ENCODE results near the gene HTATIP2.

The HTATIP2 gene

DNA sequence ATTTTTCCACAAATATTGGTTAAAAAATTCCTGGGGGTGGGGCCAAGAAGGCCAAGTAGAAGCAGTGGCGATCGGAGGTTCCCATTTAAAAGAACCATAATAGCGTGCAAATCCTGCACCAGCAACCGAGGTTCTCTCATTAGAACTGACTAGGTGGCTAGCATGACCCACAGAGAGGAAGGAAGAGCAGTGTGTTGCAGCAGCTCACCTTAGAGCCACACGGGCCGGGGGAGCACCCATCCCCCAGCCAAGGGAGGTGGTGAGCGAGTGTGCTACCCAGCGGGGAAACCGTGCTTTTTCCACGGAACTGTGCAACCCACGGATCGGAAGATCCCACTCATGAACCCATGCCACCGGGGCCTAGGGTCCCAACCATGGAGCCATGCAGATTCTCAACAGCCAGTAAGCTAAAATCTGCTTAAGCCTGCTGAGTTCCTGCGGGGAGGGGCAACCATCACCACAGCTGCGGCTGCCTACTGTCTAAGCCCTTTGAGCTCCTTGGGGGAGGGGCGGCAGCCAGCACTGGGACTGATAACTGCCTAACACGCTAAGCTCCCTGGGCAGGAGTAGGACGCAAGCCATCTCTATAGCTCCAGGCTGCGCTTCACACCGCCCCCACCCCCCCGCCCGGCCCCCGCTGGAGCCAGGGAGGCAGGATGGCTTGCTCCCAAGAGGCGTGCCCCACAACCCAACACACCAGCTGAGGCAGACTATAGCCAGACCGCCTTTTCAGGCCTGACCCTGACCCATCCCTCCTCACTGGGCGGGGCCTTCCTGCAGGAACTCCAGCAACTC, 21.0 kb upstream of the HTATIP2 start:
- DNase-seq (ENCODE audit: extremely low spot score), result no peak
- CTCF ChIA-PET, result interaction anchor here (1.1 to 8.7 kb wide), 2 partner anchors 12 to 214 kb away, joined by 4 to 55 read pairs; no protein-coding TSS in a partner anchor
- TF ChIP-seq, protein P1, sequence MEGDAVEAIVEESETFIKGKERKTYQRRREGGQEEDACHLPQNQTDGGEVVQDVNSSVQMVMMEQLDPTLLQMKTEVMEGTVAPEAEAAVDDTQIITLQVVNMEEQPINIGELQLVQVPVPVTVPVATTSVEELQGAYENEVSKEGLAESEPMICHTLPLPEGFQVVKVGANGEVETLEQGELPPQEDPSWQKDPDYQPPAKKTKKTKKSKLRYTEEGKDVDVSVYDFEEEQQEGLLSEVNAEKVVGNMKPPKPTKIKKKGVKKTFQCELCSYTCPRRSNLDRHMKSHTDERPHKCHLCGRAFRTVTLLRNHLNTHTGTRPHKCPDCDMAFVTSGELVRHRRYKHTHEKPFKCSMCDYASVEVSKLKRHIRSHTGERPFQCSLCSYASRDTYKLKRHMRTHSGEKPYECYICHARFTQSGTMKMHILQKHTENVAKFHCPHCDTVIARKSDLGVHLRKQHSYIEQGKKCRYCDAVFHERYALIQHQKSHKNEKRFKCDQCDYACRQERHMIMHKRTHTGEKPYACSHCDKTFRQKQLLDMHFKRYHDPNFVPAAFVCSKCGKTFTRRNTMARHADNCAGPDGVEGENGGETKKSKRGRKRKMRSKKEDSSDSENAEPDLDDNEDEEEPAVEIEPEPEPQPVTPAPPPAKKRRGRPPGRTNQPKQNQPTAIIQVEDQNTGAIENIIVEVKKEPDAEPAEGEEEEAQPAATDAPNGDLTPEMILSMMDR (IDR thresholded peaks at IDR 0.05; ENCODE audit: control extremely low read depth, extremely low read depth, low read depth, missing control alignments), result no peak
- POLR2A ChIA-PET, result no interaction called here

DNA sequence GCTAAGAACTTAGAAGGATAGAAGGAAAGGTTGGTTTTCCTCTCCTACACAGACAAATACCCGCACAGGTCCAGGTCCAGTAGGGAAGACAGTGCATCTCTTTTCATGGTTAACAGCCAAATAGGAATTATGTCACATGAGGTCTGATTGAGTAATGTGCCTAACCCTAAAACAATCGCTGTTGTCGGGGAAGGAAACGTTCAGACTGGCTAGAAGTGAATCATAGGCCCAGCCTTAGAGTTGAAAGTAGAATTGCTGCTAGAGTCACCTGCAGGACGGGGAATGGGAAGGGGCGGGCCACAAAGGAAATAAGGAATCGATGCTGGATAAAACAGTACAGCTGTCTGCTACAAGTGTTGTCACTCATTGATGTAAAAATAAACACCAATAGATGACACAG, 12.4 kb upstream of the HTATIP2 start:
- TF ChIP-seq, protein P1 (IDR thresholded peaks at IDR 0.05; ENCODE audit: control extremely low read depth, extremely low read depth, low read depth, missing control alignments), result no peak

DNA sequence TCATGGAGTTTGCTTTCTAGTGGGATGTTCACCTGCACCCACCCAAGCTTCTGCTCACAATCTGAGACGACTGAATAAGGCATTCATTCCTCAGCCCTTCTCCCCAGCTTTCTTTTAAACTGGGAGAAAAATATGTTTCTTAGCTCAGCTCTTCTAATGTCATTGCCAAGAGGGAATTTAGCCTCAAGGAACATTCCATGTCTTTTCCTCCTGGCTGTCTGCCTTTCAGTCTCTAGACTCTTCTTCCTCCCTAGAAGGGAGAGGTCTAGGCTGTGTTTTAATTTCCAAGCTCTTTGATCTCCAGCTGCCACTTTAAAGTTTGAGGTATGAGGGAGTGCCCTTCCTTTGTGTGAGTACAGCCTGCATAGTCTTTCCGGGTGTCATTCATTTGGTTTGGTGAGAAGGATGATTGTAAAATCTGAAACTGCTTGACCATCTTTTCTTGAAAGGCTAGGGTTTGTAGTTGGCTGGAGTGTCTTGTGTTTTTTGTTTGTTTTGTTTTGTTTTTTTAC, 11.7 kb upstream of the HTATIP2 start:
- ChIA-PET CTCF (interaction anchor here (1.3 to 9.1 kb wide), 7 partner anchors 9 to 234 kb away, joined by 3 to 145 read pairs (median 27); partner anchors contain the start of gene HTATIP2), POLR2A (no interaction called here)
- no peak for DNase-seq (ENCODE audit: extremely low spot score)
- TF ChIP-seq, protein P1 (IDR thresholded peaks at IDR 0.05; ENCODE audit: control extremely low read depth, extremely low read depth, low read depth, missing control alignments), result no peak

More for the DNA sequence above, 12.4 kb upstream of the HTATIP2 start:
- ChIA-PET POLR2A (no interaction called here), CTCF (interaction anchor here (1.3 to 9.1 kb wide), 6 partner anchors 9 to 224 kb away, joined by 3 to 145 read pairs (median 40); partner anchors contain the start of gene HTATIP2)
- no peak for DNase-seq (ENCODE audit: extremely low spot score)

DNA sequence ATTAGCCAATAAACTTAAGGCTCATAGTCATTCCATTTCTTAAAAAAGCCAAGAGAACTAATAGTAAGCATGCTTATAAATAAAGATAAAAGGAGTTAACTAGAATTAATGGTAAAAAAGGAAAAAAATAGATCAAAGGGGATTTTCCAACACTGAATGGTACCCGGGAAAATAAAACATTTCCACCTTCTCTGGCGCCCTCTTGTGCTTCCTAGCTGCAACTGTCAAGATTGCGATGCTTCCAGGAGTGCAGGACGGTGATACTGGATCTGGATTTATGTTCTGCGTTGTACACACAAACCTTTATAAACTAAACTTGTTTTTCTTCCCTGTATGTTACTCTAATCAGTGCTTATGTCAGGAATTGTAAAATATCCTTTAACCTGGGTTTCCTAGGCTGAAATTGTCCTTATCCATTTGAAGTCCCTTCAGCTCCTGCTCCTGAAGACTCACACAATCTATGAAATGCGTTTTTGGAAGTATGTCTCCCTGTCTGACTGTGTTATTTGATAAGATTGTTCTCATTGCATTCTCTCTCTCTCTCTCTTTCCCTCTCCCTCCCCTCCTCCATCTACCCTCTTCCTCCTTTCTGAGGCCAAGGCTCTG, 9.6 kb upstream of the HTATIP2 start:
- POLR2A ChIA-PET, result no interaction called here
- peak; percentile 35 for DNase-seq (ENCODE audit: extremely low spot score)
- CTCF ChIA-PET, result interaction anchor here (0.7 to 9.1 kb wide), 25 partner anchors 11 to 1277 kb away, joined by 3 to 145 read pairs (median 4); partner anchors contain the start of gene HTATIP2
- TF ChIP-seq, protein P1 (IDR thresholded peaks at IDR 0.05; ENCODE audit: control extremely low read depth, extremely low read depth, low read depth, missing control alignments), result peak; percentile 84

DNA sequence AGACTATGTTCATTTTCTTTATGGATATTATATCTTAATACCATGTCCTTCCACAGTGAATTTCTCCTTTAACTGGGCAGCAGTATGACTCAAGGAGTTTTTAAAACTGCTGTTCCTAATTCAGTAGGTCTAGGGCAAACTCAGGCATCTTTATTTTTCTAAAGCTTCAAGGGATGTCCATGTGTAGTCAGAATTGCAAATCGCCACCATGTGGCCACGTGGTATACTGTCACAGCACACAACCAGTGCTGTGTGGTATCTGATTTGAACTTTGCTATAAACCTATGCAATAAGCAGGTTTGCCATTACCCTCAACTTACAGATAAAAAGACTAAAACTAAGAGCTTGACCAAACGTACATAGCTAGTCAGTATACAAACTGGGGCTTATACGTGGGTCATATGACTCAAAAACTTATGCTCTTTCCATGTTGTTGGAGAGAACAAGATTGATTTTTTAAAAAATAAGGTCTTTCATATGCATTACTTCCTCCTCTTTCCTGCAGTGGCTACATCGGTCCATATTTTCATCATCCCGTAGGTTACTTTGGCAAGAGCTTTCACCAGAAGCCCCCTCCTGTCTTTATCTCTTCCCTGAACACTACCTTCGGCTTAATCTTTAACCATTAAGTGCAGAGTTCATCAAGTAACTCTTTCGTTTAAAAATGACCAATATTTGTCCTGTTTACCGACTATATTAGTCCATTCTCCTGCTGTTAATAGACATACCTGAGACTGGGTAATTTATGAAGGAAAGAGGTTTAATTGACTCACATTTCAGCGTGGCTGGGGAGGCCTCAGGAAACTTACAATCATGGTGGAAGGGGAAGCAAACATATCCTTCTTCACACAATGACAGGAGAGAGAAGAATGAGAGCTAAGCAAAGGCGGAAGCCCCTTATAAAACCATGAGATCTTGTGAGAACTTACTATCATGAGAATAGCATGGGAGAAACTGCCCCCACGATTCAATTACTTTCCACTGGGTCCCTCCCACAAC, 8.0 kb upstream of the HTATIP2 start:
- peak; percentile 24 for DNase-seq (ENCODE audit: extremely low spot score)
- TF ChIP-seq, protein P1 (IDR thresholded peaks at IDR 0.05; ENCODE audit: control extremely low read depth, extremely low read depth, low read depth, missing control alignments), result peak; percentile 48
- POLR2A ChIA-PET, result no interaction called here
- CTCF ChIA-PET, result interaction anchor here (0.6 to 9.1 kb wide), 14 partner anchors 9 to 307 kb away, joined by 3 to 145 read pairs (median 4); partner anchors contain the start of gene HTATIP2

Measured in GM10248 (cell line).